ENCODE data around the gene ALK.

- TF ChIP-seq CTCF (IDR thresholded peaks at IDR 0.05) (no peak), POLR2A (IDR thresholded peaks at IDR 0.05) (no peak)
Measured at GRCh38 chr2:29917781-29918180, 3.6 kb downstream of the ALK start.

Measured in thyroid gland (tissue), 4 donors.